GM13976 (cell line): ENCODE data around the gene COLQ.
"Not testable (repeated sequence)": the region's sequence is repeated elsewhere in the genome, so short reads cannot be mapped to it uniquely, and the experiment has no call there.

Experiments
- DNase-seq: peaks from one replicate; pipeline ENCODE4 v3.0.0; 2012; ENCODE audit warnings: low spot score
- CTCF ChIP-seq: IDR thresholded peaks from 2 replicates; pipeline ENCODE4 v1.5.1; 2012; ENCODE audit warnings: borderline replicate concordance, mild to moderate bottlenecking; ENCODE audit not compliant: insufficient read depth; ENCODE audit errors: extremely low read depth, missing control alignments, control extremely low read depth
- in situ Hi-C: fragments of 300-500 bp; cut with MboI; formaldehyde crosslinking; loops from one replicate; pipeline ENCODE4 v1.12.0; 2022; ENCODE audit warnings: low sequenced_read_pairs, mixed read lengths, inconsistent platforms; ENCODE audit not compliant: unreplicated experiment

COLQ gene

GRCh38 chr3:15467227-15468181 is 54.0 kb downstream of the COLQ start:
- TF ChIP-seq CTCF = no peak
- DNase-seq = no peak
- in situ Hi-C loops = no loop called here

DNA sequence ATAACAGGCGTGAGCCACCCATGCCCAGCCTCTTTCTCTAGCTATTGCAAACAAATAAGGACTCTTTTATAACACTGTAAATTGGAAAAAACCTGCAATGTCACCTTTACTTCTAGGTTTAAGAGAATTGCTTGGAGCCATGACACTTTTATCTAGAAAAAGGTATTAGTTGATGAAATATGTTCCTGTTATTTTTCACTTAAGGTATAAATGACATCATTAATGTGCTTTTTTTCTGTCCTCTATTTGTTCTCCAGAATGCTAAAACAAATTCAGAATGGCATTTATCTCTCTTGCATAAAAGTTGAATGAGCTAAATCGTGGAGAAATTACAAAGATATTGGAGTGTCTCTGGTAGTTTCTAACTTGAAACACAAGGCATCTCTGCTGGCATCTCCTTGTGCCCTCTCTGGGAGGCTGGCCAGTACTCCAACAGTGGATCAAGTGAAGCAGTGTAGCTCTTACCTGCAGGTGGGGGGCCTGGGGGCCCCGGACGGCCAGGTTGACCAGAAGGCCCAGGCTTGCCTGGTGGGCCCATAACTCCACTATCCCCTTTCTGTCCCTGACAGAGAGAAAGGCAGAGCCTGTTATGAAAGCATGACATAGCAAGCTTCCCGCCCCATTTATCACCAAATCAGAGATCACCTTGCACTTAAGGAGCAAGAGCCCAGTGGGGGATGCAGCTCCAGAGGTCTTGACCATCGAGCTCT is 55.5 kb downstream of the COLQ start:
- no peak for TF ChIP-seq CTCF
- in situ Hi-C loops = no loop called here
- no peak for DNase-seq

DNA sequence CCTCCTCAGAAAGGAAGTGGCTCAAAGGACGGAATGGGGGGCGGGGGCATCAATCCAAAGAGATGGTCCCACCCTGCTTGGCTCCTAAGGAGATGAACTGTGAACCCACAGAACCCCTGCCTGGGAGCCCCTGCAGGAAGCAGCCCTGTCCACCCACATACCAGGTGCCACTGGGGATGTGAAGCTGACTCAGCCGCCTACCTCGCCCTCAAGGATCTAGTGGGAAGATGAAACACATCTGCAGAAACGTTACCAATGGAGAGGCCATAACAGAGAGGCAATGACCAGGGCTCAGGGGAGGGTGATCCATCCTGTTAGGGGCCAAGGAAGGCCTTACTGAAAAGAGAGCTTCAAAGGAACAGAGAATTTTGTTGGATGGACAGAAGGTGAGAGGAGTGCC is 59.1 kb downstream of the COLQ start:
- no peak for TF ChIP-seq CTCF
- DNase-seq = no peak
- in situ Hi-C loops = no loop called here

DNA sequence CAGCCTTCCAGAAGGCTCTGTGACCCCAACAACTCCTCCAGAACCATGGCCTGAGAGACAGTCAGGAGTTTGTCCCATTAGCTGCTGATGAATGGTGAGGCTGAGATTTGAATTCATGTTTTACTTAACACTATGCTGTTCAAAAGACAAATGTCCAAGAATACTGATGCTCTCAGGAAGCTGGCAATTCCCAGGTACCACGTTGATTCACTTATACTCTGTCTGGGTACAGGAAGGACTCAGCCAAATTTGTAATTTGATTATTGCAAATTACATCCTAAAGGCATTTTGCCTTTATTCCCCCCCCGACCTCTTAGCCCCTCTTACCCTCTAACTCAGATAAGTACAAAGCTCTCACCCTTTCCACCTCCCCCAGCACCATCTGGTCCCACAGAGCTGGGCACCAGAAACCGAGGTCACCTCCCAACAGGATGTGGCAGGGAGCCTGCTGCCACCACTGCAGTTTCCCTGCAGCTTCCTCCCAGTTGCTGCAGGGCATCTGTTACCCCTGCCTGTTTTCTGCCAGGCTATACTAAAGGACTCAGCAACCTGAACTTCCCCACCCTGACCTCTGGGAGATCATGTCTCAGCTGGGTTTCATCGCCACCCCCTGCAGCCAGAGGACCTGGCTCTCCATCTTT is 60.5 kb downstream of the COLQ start:
- in situ Hi-C loops = no loop called here
- DNase-seq = no peak
- no peak for TF ChIP-seq CTCF

- in situ Hi-C loops = no loop called here
- no peak for TF ChIP-seq CTCF
- no peak for DNase-seq
Measured at GRCh38 chr3:15458212-15458780, 63.2 kb downstream of the COLQ start.

GRCh38 chr3:15456915-15457314 is 64.6 kb downstream of the COLQ start:
- in situ Hi-C loops, DNase-seq: not testable (repeated sequence)
